Activated T-helper 2 cell treated with anti-CD3 and anti-CD28 coated beads, Interferon-gamma antibody, Interleukin-2, Interleukin-4, amounts not matched to agents 10 μg/mL and 5 μg/mL and 100 μg/mL, durations not matched to agents 14 hours and 24 hours and 36 hours (primary cell): ENCODE data around the gene CTTNBP2NL. TPM values are rescaled to one million over a fixed set of nuclear protein-coding genes. Genes with fewer than 3 reads are reported as not detected.
"Not testable (repeated sequence)": the region's sequence is repeated elsewhere in the genome, so short reads cannot be mapped to it uniquely, and the experiment has no call there.

ENCODE experiments used
- DNase-seq: peaks from one replicate; pipeline ENCODE4 v3.0.0; 2021; ENCODE audit warnings: low spot score
- H3K27ac Mint-ChIP-seq: one replicate; pipeline ENCODE4 v1.8.0; 2021; ENCODE audit warnings: mixed read lengths
- H3K27me3 Mint-ChIP-seq: one replicate; pipeline ENCODE4 v1.8.0; 2021; ENCODE audit warnings: low read depth, mixed read lengths
- H3K36me3 Mint-ChIP-seq: one replicate; pipeline ENCODE4 v1.8.0; 2021; ENCODE audit warnings: low read depth, mixed read lengths
- H3K4me1 Mint-ChIP-seq: one replicate; pipeline ENCODE4 v1.8.0; 2021; ENCODE audit warnings: low read depth, mixed read lengths
- H3K4me3 Mint-ChIP-seq: one replicate; pipeline ENCODE4 v1.8.0; 2021; ENCODE audit warnings: low read depth, mild to moderate bottlenecking, moderate library complexity, mixed read lengths
- H3K9me3 Mint-ChIP-seq: one replicate; pipeline ENCODE4 v1.8.0; 2021; ENCODE audit warnings: mixed read lengths
- intact Hi-C: fragments of 100-400 bp; cut with micrococcal nuclease; formaldehyde crosslinking; loops from one replicate; pipeline ENCODE4 v1.15.1; 2023
- total RNA-seq: library from RNA; stranded (reverse); gene quantifications from 2 replicates; pipeline ENCODE4 v1.2.3, GENCODE V29; 2022

Gene CTTNBP2NL
- total RNA-seq, 1 donor from 2014 or later: 7.1 TPM

- Mint-ChIP-seq H3K27ac (no peak overlapping the region), H3K4me1 (no peaks in the 10 kb centered on the region), H3K27me3 (peaks cover 4% of the 10 kb centered on the region), H3K4me3 (no peak overlapping the region), H3K36me3 (no peaks in the 10 kb centered on the region), H3K9me3 (no peaks in the 10 kb centered on the region)
- intact Hi-C loops: no loop called here
- DNase-seq: no peak
Observed at GRCh38 chr1:112410673-112411072, 14.7 kb downstream of the CTTNBP2NL start.

DNA sequence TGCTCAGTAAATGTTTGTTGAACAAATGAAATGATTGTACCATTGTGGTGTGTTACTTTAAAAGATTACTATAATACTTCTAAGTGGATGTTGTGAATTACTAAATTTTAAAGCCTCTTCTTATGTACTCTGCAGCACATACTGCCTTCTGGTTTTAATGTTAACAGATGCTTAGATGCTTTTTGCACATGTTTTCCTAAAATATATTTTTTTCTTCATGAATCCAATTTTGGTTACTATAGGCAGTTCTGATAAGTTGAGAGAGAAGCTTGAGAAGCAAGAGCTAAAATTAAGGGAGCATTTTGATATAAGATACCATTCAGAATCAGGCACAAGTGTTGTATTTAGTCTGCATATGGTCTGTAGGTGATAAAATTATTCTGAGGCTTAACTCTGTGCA lies 21.3 kb downstream of the CTTNBP2NL start:
- no peaks in the 10 kb centered on the region for H3K27me3 Mint-ChIP-seq
- H3K9me3 Mint-ChIP-seq: no peaks in the 10 kb centered on the region
- no peaks in the 10 kb centered on the region for H3K4me1 Mint-ChIP-seq
- no peak for DNase-seq
- H3K27ac Mint-ChIP-seq: no peak overlapping the region
- no peak overlapping the region for H3K4me3 Mint-ChIP-seq
- intact Hi-C loops: no loop called here
- no peaks in the 10 kb centered on the region for H3K36me3 Mint-ChIP-seq

GRCh38 chr1:112418099-112418892 lies 22.3 kb downstream of the CTTNBP2NL start:
- intact Hi-C loops: no loop called here
- Mint-ChIP-seq H3K9me3 (no peaks in the 10 kb centered on the region), H3K27ac (no peak overlapping the region), H3K36me3 (no peaks in the 10 kb centered on the region), H3K27me3 (no peaks in the 10 kb centered on the region), H3K4me1 (no peaks in the 10 kb centered on the region), H3K4me3 (no peak overlapping the region)
- no peak for DNase-seq

GRCh38 chr1:112423207-112423606 lies 27.2 kb downstream of the CTTNBP2NL start:
- no peak for DNase-seq
- intact Hi-C loops: no loop called here
- Mint-ChIP-seq H3K4me3 (no peak overlapping the region), H3K27me3 (peaks cover 5% of the 10 kb centered on the region), H3K4me1 (no peaks in the 10 kb centered on the region), H3K9me3 (no peaks in the 10 kb centered on the region), H3K36me3 (no peaks in the 10 kb centered on the region), H3K27ac (no peak overlapping the region)

DNA sequence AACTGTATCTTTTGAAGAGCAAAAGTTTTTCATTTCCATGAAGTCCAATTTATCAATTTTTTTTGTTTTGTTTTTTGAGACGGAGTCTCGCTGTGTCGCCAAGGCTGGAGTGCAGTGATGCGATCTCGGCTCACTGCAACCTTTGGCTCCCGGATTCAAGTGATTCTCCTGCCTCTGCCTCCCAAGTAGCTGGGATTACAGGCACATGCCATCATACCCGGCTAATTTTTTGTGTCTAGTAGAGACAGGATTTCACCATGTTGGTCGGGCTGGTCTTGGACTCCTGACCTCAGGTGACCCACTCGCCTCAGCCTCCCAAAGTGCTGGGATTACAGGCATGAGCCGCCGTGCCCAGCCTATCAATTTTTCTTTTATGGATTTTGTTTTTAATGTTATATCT lies 27.7 kb downstream of the CTTNBP2NL start:
- H3K4me1 Mint-ChIP-seq, H3K9me3 Mint-ChIP-seq, H3K36me3 Mint-ChIP-seq: not testable (repeated sequence)

GRCh38 chr1:112429749-112430148 lies 33.7 kb downstream of the CTTNBP2NL start:
- Mint-ChIP-seq H3K9me3 (no peaks in the 10 kb centered on the region), H3K27me3 (peaks cover 3% of the 10 kb centered on the region), H3K27ac (no peak overlapping the region), H3K4me3 (no peak overlapping the region), H3K36me3 (no peaks in the 10 kb centered on the region), H3K4me1 (no peaks in the 10 kb centered on the region)
- DNase-seq: no peak
- intact Hi-C loops: no loop called here

More for the DNA sequence above, 27.7 kb downstream of the CTTNBP2NL start:
- H3K27me3 Mint-ChIP-seq, H3K27ac Mint-ChIP-seq, H3K4me3 Mint-ChIP-seq, intact Hi-C loops, DNase-seq: not testable (repeated sequence)

GRCh38 chr1:112431038-112431437 lies 35.0 kb downstream of the CTTNBP2NL start:
- Mint-ChIP-seq H3K4me3 (no peak overlapping the region), H3K36me3 (no peaks in the 10 kb centered on the region)

GRCh38 chr1:112435448-112435847 lies 39.4 kb downstream of the CTTNBP2NL start:
- Mint-ChIP-seq H3K36me3 (no peaks in the 10 kb centered on the region), H3K9me3 (no peaks in the 10 kb centered on the region), H3K27me3 (peaks cover 2% of the 10 kb centered on the region), H3K27ac (no peak overlapping the region), H3K4me3 (no peak overlapping the region), H3K4me1 (no peaks in the 10 kb centered on the region)
- intact Hi-C loops: no loop called here
- no peak for DNase-seq

More at GRCh38 chr1:112431038-112431437, 35.0 kb downstream of the CTTNBP2NL start:
- intact Hi-C loops: no loop called here
- Mint-ChIP-seq H3K27me3 (peaks cover 5% of the 10 kb centered on the region), H3K4me1 (no peaks in the 10 kb centered on the region), H3K9me3 (no peaks in the 10 kb centered on the region), H3K27ac (no peak overlapping the region)
- DNase-seq: no peak

DNA sequence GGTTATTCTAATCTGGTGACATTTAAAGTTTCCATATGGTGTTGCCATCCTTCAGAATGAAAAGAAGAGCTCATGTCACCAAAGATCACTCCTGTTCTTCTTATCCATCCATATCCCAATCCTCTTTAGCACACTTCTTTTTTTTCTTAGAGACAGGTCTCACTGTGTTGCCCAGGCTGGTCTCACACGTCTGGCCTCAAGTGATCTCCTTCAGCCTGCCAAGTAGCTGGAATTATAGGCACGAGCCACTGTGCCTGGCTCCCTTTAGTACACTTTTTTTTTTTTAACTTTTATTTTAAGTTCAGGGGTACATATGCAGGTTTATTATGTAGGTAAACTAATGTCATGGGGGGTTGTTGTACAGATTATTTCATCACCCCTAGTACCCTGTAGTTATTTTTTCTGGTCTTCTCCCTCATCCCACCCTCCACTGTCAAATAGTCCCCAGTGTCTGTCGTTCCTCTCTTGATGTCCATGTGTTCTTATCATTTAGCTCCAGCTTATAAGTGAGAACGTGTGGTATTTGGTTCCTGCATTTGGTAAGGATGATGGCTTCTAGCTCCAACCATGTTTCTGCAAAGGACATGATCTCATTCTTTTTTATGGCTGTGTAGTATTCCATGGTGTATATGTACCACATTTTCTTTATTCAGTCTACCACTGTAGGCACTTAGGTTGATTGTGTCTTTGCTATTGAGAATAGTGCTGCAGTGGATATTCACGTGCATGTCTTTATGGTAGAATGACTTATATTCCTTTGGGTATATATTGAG lies 40.6 kb downstream of the CTTNBP2NL start:
- no peaks in the 10 kb centered on the region for H3K4me1 Mint-ChIP-seq
- no peak for DNase-seq
- H3K27me3 Mint-ChIP-seq: peaks cover 2% of the 10 kb centered on the region
- no peak overlapping the region for H3K27ac Mint-ChIP-seq
- H3K4me3 Mint-ChIP-seq: no peak overlapping the region
- intact Hi-C loops: no loop called here
- no peaks in the 10 kb centered on the region for H3K9me3 Mint-ChIP-seq
- no peaks in the 10 kb centered on the region for H3K36me3 Mint-ChIP-seq

GRCh38 chr1:112438156-112438555 lies 42.1 kb downstream of the CTTNBP2NL start:
- H3K9me3 Mint-ChIP-seq, intact Hi-C loops, DNase-seq, H3K4me3 Mint-ChIP-seq, H3K4me1 Mint-ChIP-seq, H3K36me3 Mint-ChIP-seq, H3K27me3 Mint-ChIP-seq, H3K27ac Mint-ChIP-seq: not testable (repeated sequence)

DNA sequence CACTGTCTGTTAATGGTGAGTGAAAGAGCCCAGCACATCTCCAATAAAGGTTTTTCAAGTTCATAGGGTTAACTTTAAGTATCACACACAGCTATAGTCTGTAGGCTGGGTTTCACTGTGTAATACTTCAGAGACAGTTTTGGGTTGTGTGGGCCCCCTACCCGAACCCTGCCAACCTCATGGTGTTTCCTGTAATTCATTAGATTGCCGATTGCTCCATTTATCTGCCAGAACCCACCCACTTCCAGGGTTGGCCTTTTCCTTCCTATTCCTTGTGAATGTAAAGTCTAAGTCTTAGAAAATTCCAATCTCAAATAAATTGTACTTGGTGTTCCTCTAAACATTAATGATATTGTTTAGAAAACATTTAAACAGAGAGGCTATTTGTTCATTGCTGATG lies 43.6 kb downstream of the CTTNBP2NL start:
- no peaks in the 10 kb centered on the region for H3K36me3 Mint-ChIP-seq
- DNase-seq: no peak
- H3K4me3 Mint-ChIP-seq: no peak overlapping the region
- peaks cover 2% of the 10 kb centered on the region for H3K27me3 Mint-ChIP-seq
- no peak overlapping the region for H3K27ac Mint-ChIP-seq
- intact Hi-C loops: no loop called here
- H3K9me3 Mint-ChIP-seq: no peaks in the 10 kb centered on the region
- no peaks in the 10 kb centered on the region for H3K4me1 Mint-ChIP-seq

GRCh38 chr1:112440574-112440973 lies 44.6 kb downstream of the CTTNBP2NL start:
- no peak for DNase-seq
- Mint-ChIP-seq H3K27me3 (peaks cover 2% of the 10 kb centered on the region), H3K36me3 (no peaks in the 10 kb centered on the region), H3K27ac (no peak overlapping the region), H3K4me1 (no peaks in the 10 kb centered on the region), H3K9me3 (no peaks in the 10 kb centered on the region), H3K4me3 (no peak overlapping the region)
- intact Hi-C loops: no loop called here

- H3K4me1 Mint-ChIP-seq: no peaks in the 10 kb centered on the region
- no peak overlapping the region for H3K4me3 Mint-ChIP-seq
- no peak overlapping the region for H3K27ac Mint-ChIP-seq
- intact Hi-C loops: no loop called here
- H3K36me3 Mint-ChIP-seq: no peaks in the 10 kb centered on the region
- peaks cover 7% of the 10 kb centered on the region for H3K27me3 Mint-ChIP-seq
- no peak for DNase-seq
- no peaks in the 10 kb centered on the region for H3K9me3 Mint-ChIP-seq
Observed at GRCh38 chr1:112444269-112444668, 48.3 kb downstream of the CTTNBP2NL start.
